Spleen (tissue), 11 donors: ENCODE results near the gene OTOG. TPM values are rescaled to one million over a fixed set of nuclear protein-coding genes. Genes with fewer than 3 reads are reported as not detected.

Experiments used
- DNase-seq: peaks from one replicate; pipeline ENCODE4 v3.0.0-alpha.2; 2020
- H3K27ac ChIP-seq, 8 donors: fragments of 200-600 bp; sonication (generic) in 7 of 8; 1 replicate in 4 of 8; 2 replicates in 4 of 8; pipeline versions ENCODE4 v1.5.0 to v1.8.0; 2016 to 2021; ENCODE audit warnings: inconsistent platforms in 4 of 8, mild to moderate bottlenecking in 4 of 8, moderate library complexity in 1 of 8
- H3K27me3 ChIP-seq, 7 donors: fragments of 200-600 bp; sonication (generic) in 6 of 7; replicated peaks in 1 of 7; 1 replicate in 4 of 7; 2 replicates in 3 of 7; pipeline versions ENCODE4 v1.5.0 to v1.8.0; 2016 to 2021; ENCODE audit warnings: inconsistent platforms in 3 of 7, mild to moderate bottlenecking in 1 of 7
- H3K36me3 ChIP-seq, 6 donors: fragments of 200-600 bp; sonication (generic) in 5 of 6; 1 replicate in 4 of 6; 2 replicates in 2 of 6; pipeline versions ENCODE4 v1.5.0 to v1.8.0; 2016 to 2021; ENCODE audit warnings: inconsistent platforms in 2 of 6
- H3K4me1 ChIP-seq, 6 donors: fragments of 200-600 bp; sonication (generic) in 5 of 6; 1 replicate in 3 of 6; 2 replicates in 3 of 6; pipeline versions ENCODE4 v1.5.0 to v1.8.0; 2016 to 2021; ENCODE audit warnings: inconsistent platforms in 3 of 6
- H3K4me3 ChIP-seq, 8 donors: fragments of 200-600 bp; sonication (generic) in 7 of 8; 1 replicate in 4 of 8; 2 replicates in 4 of 8; pipeline versions ENCODE4 v1.5.0 to v1.8.0; 2016 to 2021; ENCODE audit warnings: inconsistent platforms in 4 of 8, mild to moderate bottlenecking in 4 of 8, moderate library complexity in 2 of 8
- H3K9me3 ChIP-seq, 8 donors: fragments of 200-600 bp; sonication (generic) in 7 of 8; 1 replicate in 4 of 8; 2 replicates in 4 of 8; pipeline versions ENCODE4 v1.5.0 to v1.8.0; 2016 to 2021; ENCODE audit warnings: inconsistent platforms in 4 of 8
- CTCF ChIP-seq, 11 experiments: fragments of 200-600 bp in 7 of 11; fragments of 450-650 bp in 4 of 11; sonication (generic) in 4 of 11; IDR thresholded peaks in 8 of 11; conservative IDR thresholded peaks in 3 of 11; 1 replicate in 7 of 11; 2 replicates in 4 of 11; pipeline versions ENCODE4 v1.4.0 to v1.8.0; 2016 to 2021; ENCODE audit warnings: antibody characterized with exemption in 11 of 11, inconsistent platforms in 4 of 11, mild to moderate bottlenecking in 1 of 11
- POLR2A ChIP-seq, 3 donors: fragments of 450-650 bp; IDR thresholded peaks; one replicate each; pipeline ENCODE4 v1.5.1; 2017; ENCODE audit warnings: antibody characterized with exemption in 3 of 3, mild to moderate bottlenecking in 1 of 3
- POLR2AphosphoS5 ChIP-seq, 3 donors: sonication (generic); formaldehyde crosslinking; IDR thresholded peaks; one replicate each; pipeline ENCODE4 v1.5.1; 2017; ENCODE audit warnings: antibody characterized with exemption in 3 of 3
- WGBS, 5 donors: extraction: QIAGEN DNeasy Blood & Tissue Kit in 3 of 5; methylation state at CpG; one replicate each; pipeline versions ENCODE4 v1.1.5 to v1.1.7; 2013 to 2018; 5-methylcytosine and 5-hydroxymethylcytosine counted together
- intact Hi-C: fragments of 100-400 bp; cut with DNase I; formaldehyde crosslinking; loops from one replicate; pipeline ENCODE4 v1.15.0; 2023; ENCODE audit warnings: low total_unique reads
- polyA plus RNA-seq, 3 donors: library from polyadenylated mRNA; stranded (reverse); fragments of 200-250 nt; gene quantifications; one replicate each; pipeline ENCODE4 v1.2.1, GENCODE V29; 2013
- total RNA-seq, 7 donors: library from RNA; depleted of rRNA in 3 of 7; stranded (reverse); fragments of >200 nt in 3 of 7; fragmentation: NEBNext Ultra II Directional in 4 of 7; extraction: Animal tissue kit (Norgen Biotek cat#: 25700) in 4 of 7; gene quantifications; one replicate each; pipeline versions ENCODE4 v1.1.0 to v1.2.1, GENCODE V29; 2016 to 2021
- donor health status: healthy with polysubstance abuse.
- donor health status: DM: no; HTN: no; CAD: no; lungs with moderate emphysema.
- donor health status: DM: no; HTN: no; CAD: no.
- donor health status: Bipolar disorder and iron deficiency.
- donor health status: healthy.
- donor health status: DM: no; HTN: no; CAD: no.
- donor health status: DM: yes; HTN: yes; CAD: no.

The OTOG gene
- total and polyA plus RNA-seq, 10 donors, result not detected

- Histone ChIP-seq H3K36me3 (no peaks in the 10 kb centered on the region), H3K4me3 (no peak overlapping the region), H3K27me3 (peaks cover 0 to 4% (median 0%) of the 10 kb centered on the region in 7 donors), H3K4me1 (no peaks in the 10 kb centered on the region), H3K27ac (no peak overlapping the region), H3K9me3 (no peaks in the 10 kb centered on the region)
- WGBS, 5 donors, result 78 to 88% (median 85%) methylated on average over 4 of the region's 4 CpGs
- TF ChIP-seq CTCF (IDR thresholded peaks at IDR 0.05 in 8 of 11, conservative IDR thresholded peaks at IDR 0.05 in 3 of 11) (no peak), POLR2AphosphoS5 (IDR thresholded peaks at IDR 0.05) (no peak), POLR2A (IDR thresholded peaks at IDR 0.05) (no peak)
- DNase-seq, result no peak
- intact Hi-C loops, result no loop called here
Measured at GRCh38 chr11:17563961-17564686, 17.1 kb downstream of the OTOG start.

GRCh38 chr11:17564687-17565042, 17.6 kb downstream of the OTOG start:
- no peaks in the 10 kb centered on the region for H3K36me3 ChIP-seq
- H3K4me1 ChIP-seq, result no peaks in the 10 kb centered on the region
- intact Hi-C loops, result no loop called here
- no peaks in the 10 kb centered on the region for H3K9me3 ChIP-seq
- H3K27me3 ChIP-seq, result no peaks in the 10 kb centered on the region
- no peak for DNase-seq
- H3K4me3 ChIP-seq, result no peak overlapping the region
- 52 to 63% (median 58%) methylated on average over 2 of the region's 2 CpGs for WGBS, 5 donors
- TF ChIP-seq CTCF (IDR thresholded peaks at IDR 0.05 in 8 of 11, conservative IDR thresholded peaks at IDR 0.05 in 3 of 11) (no peak), POLR2AphosphoS5 (IDR thresholded peaks at IDR 0.05) (no peak), POLR2A (IDR thresholded peaks at IDR 0.05) (no peak)
- no peak overlapping the region for H3K27ac ChIP-seq

- H3K4me1 ChIP-seq, result no peaks in the 10 kb centered on the region
- intact Hi-C loops, result no loop called here
- TF ChIP-seq POLR2AphosphoS5 (IDR thresholded peaks at IDR 0.05) (no peak), POLR2A (IDR thresholded peaks at IDR 0.05) (no peak), CTCF (IDR thresholded peaks at IDR 0.05 in 8 of 11, conservative IDR thresholded peaks at IDR 0.05 in 3 of 11) (no peak)
- no peaks in the 10 kb centered on the region for H3K27me3 ChIP-seq
- no peak for DNase-seq
- no peaks in the 10 kb centered on the region for H3K36me3 ChIP-seq
- H3K27ac ChIP-seq, result no peak overlapping the region
- 75 to 94% (median 79%) methylated on average over 4 of the region's 4 CpGs for WGBS, 5 donors
- no peak overlapping the region for H3K4me3 ChIP-seq
- H3K9me3 ChIP-seq, result no peaks in the 10 kb centered on the region
Measured at GRCh38 chr11:17568944-17569343, 21.9 kb downstream of the OTOG start.

- no peaks in the 10 kb centered on the region for H3K9me3 ChIP-seq
- no peak for DNase-seq
- no peak overlapping the region for H3K27ac ChIP-seq
- no peak overlapping the region for H3K4me3 ChIP-seq
- no peak for TF ChIP-seq POLR2AphosphoS5 (IDR thresholded peaks at IDR 0.05)
- 80 to 88% (median 85%) methylated on average over 12 to 23 of the region's 23 CpGs for WGBS, 5 donors
- H3K27me3 ChIP-seq, result no peaks in the 10 kb centered on the region
- no peaks in the 10 kb centered on the region for H3K4me1 ChIP-seq
- no peaks in the 10 kb centered on the region for H3K36me3 ChIP-seq
- intact Hi-C loops, result no loop called here
Measured at GRCh38 chr11:17570034-17570433, 23.0 kb downstream of the OTOG start.
